HEK293T (cell line): ENCODE results near the gene PLEKHO1.

ENCODE experiments used
- CTCF ChIA-PET: fragments of 350-600 bp; formaldehyde crosslinking; extraction: SDS; loops from one replicate; lab custom pipeline; 2021; ENCODE audit warnings: antibody characterized with exemption, inconsistent platforms; lab: Yijun Ruan, JAX
- POLR2A ChIA-PET: fragments of 350-600 bp; formaldehyde crosslinking; extraction: SDS; loops from one replicate; lab custom pipeline; 2020; ENCODE audit warnings: antibody characterized with exemption, inconsistent platforms; lab: Yijun Ruan, JAX
- DNase-seq: peaks from one replicate; pipeline ENCODE4 v3.0.0; 2012; ENCODE audit warnings: mixed read lengths; ENCODE audit errors: extremely low spot score
- ARNT ChIP-seq: fragments of 450-650 bp; IDR thresholded peaks from 2 replicates; pipeline ENCODE4 v1.6.1; 2017; ENCODE audit warnings: mild to moderate bottlenecking
- BHLHE40 ChIP-seq: fragments of 450-650 bp; IDR thresholded peaks from 2 replicates; pipeline ENCODE4 v1.6.1; 2016; ENCODE audit warnings: mild to moderate bottlenecking, moderate library complexity, borderline replicate concordance
- CTBP1 ChIP-seq: fragments of 450-650 bp; IDR thresholded peaks from 2 replicates; pipeline ENCODE4 v1.6.1; 2016; ENCODE audit warnings: borderline replicate concordance
- ELF4 ChIP-seq: fragments of 450-650 bp; IDR thresholded peaks from 2 replicates; pipeline ENCODE4 v1.6.1; 2017; ENCODE audit warnings: antibody characterized with exemption
- FOXA1 ChIP-seq: fragments of 450-650 bp; IDR thresholded peaks from 2 replicates; pipeline ENCODE4 v1.6.1; 2016; ENCODE audit warnings: mild to moderate bottlenecking
- FOXK2 ChIP-seq: fragments of 450-650 bp; IDR thresholded peaks from 2 replicates; pipeline ENCODE4 v1.6.1; 2016; ENCODE audit warnings: mild to moderate bottlenecking
- FOXM1 ChIP-seq: fragments of 450-650 bp; IDR thresholded peaks from 2 replicates; pipeline ENCODE4 v1.6.1; 2017; ENCODE audit warnings: mild to moderate bottlenecking, borderline replicate concordance
- HDGF ChIP-seq: fragments of 450-650 bp; IDR thresholded peaks from 2 replicates; pipeline ENCODE4 v1.6.1; 2017; ENCODE audit warnings: antibody characterized with exemption, borderline replicate concordance
- L3MBTL2 ChIP-seq: fragments of 450-650 bp; conservative IDR thresholded peaks from 2 replicates; pipeline ENCODE4 v1.6.1; 2016; ENCODE audit warnings: mild to moderate bottlenecking
- LEF1 ChIP-seq: fragments of 450-650 bp; IDR thresholded peaks from 2 replicates; pipeline ENCODE4 v1.6.1; 2017; ENCODE audit warnings: mild to moderate bottlenecking, borderline replicate concordance
- NFRKB ChIP-seq: fragments of 450-650 bp; IDR thresholded peaks from 2 replicates; pipeline ENCODE4 v1.6.1; 2016; ENCODE audit warnings: mild to moderate bottlenecking, moderate library complexity
- SP1 ChIP-seq: fragments of 450-650 bp; IDR thresholded peaks from 2 replicates; pipeline ENCODE4 v1.6.1; 2017
- SUZ12 ChIP-seq: fragments of 450-650 bp; IDR thresholded peaks from 2 replicates; pipeline ENCODE4 v1.6.1; 2016; ENCODE audit warnings: mild to moderate bottlenecking
- TARDBP ChIP-seq: fragments of 450-650 bp; IDR thresholded peaks from 2 replicates; pipeline ENCODE4 v1.6.1; 2016
- ZNF384 ChIP-seq: fragments of 450-650 bp; IDR thresholded peaks from 2 replicates; pipeline ENCODE4 v1.6.1; 2016
- TF ChIP-seq, protein P1 (sequence below): fragments of 450-650 bp; IDR thresholded peaks from 2 replicates; pipeline ENCODE4 v1.6.1; 2016

Gene PLEKHO1

DNA sequence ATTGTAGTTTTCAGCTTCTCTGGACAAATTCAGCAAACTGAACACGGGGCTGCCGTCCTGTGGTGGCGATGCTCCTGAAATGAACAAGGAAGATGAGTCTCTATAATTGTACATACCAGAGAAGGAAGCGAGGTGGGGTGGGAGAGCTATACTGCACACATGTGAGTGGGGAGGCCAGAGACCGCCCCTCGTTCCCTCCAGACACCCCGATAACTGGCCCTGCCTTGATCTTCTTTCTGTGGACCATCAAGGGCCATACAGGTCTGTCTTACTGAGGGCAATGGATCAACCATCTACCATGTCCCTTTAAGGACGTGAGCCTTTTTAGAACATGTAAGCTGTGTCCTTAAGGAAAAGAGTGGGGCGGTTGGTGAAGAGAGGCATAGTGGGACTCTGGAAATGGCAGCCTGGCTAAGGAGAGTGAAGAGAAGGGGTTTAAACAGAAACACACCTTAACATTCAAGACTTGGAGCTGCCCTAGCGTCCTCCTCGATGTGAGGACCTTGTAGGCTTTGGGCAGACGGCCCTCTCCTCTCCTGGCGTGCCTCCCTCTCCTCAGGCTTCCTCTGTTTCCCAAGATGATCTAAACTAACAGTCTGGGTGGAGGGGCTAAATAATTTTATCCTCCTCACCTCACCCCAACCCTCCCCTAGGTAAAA lies 5.8 kb downstream of the PLEKHO1 start:
- ChIA-PET POLR2A (interaction anchor here (0.7 kb wide), 1 partner anchor 8 kb away, joined by 3 read pairs; no protein-coding TSS in a partner anchor), CTCF (interaction anchor here (1.0 kb wide), 1 partner anchor 10 kb away, joined by 4 read pairs; no protein-coding TSS in a partner anchor)
- TF ChIP-seq TARDBP = no peak
- no peak for TF ChIP-seq SP1
- no peak for TF ChIP-seq FOXA1
- TF ChIP-seq ELF4 = no peak
- no peak for TF ChIP-seq LEF1
- TF ChIP-seq FOXK2 = no peak
- no peak for TF ChIP-seq HDGF
- no peak for TF ChIP-seq ARNT
- TF ChIP-seq CTBP1 = no peak
- TF ChIP-seq FOXM1 = no peak
- no peak for TF ChIP-seq BHLHE40
- TF ChIP-seq, protein P1, sequence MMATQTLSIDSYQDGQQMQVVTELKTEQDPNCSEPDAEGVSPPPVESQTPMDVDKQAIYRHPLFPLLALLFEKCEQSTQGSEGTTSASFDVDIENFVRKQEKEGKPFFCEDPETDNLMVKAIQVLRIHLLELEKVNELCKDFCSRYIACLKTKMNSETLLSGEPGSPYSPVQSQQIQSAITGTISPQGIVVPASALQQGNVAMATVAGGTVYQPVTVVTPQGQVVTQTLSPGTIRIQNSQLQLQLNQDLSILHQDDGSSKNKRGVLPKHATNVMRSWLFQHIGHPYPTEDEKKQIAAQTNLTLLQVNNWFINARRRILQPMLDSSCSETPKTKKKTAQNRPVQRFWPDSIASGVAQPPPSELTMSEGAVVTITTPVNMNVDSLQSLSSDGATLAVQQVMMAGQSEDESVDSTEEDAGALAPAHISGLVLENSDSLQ = no peak
- no peak for TF ChIP-seq NFRKB
- no peak for TF ChIP-seq ZNF384
- no peak for TF ChIP-seq SUZ12
- no peak for TF ChIP-seq L3MBTL2
- no peak for DNase-seq

DNA sequence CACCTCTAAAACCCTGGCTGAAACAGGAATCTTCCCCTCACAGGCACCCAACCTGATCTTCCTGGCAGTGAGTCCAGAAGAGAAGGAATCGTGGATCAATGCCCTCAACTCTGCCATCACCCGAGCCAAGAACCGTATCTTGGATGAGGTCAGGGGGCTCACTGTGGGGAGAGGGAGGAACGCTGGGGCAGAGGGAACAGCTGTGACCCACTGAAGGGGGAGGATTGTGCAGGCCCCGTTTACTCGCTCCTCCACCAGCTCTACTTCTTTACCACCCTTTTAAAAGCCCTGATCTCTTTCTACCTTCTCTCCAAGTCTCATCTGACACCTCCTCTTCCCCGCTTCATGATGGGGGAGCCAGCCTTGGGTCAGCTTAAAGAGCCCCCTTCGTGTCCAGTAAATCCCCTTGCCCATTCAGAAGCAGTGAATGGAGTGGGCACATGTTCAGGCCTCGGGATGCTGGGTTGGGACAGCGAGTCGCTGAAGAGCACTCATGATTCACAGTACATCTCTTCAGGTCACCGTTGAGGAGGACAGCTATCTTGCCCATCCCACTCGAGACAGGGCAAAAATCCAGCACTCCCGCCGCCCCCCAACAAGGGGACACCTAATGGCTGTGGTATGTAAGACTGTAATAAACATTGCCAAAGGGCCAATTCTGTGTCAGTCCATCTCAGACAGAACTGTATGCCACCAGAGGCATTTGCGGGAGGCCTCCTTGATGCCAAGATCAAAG lies 7.3 kb downstream of the PLEKHO1 start:
- ChIA-PET POLR2A (no interaction called here), CTCF (interaction anchor here (0.6 kb wide), 1 partner anchor 25 kb away, joined by 4 read pairs; no protein-coding TSS in a partner anchor)
- DNase-seq = no peak
- no peak for TF ChIP-seq FOXK2

DNA sequence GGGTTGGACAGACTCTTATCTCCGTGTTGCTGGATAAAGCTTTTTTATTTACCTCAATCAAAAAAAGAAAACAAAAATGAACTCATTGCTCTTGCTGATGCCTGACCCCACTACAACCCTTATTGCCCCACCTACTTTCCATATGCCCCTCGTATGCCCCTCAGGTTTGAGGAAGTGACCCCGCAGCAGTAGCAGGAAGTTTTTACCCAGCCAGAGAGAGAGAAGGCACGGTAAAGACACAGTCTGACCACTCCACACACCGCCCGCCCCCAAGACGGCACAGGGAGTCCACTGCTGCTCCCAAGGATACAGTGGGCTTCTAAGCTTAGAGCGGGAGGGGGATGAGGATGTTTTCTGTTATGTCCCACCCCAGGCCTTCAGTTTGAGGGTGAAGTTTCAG lies 9.8 kb downstream of the PLEKHO1 start:
- DNase-seq = no peak
- POLR2A ChIA-PET = no interaction called here
- CTCF ChIA-PET = interaction anchor here (0.8 kb wide), 1 partner anchor 86 kb away, joined by 3 read pairs; no protein-coding TSS in a partner anchor
- no peak for TF ChIP-seq FOXA1

DNA sequence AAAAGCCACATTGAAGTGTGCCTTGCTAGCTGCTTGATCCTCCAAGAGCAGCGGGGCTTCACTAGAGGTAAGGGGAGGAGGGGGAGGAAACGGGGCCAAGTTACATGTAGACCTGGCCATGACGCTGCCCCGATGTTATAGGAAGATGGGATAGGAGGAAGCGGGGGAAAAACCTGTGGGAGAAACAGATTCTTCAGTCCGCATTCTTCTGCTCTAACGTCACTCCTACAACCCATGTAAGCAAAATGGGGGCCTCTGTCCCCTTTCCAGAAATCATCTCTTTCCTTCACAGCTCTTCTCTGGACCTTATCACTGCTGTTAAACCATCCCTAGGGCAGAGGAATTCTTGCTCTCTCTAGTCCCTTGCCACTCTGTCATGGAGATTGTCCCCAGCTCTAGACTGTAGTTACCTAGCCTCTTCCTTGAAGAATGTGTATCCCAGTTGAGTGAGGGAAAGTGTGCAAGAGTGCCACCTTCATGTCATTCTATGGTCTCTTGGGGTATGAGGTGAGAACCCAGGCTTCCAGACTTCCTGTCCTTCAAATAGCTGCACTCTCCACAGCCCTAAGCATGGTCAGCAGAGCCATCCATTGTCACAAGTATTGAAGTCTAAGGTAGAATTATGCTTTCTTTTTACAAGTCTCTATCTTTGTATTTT lies 11.4 kb downstream of the PLEKHO1 start:
- ChIA-PET CTCF (interaction anchor here (0.6 to 1.1 kb wide), 4 partner anchors 8 to 88 kb away, joined by 3 to 5 read pairs (median 4); no protein-coding TSS in a partner anchor), POLR2A (interaction anchor here (0.9 to 1.9 kb wide), 4 partner anchors 9 to 150 kb away, joined by 3 to 6 read pairs (median 4); partner anchors contain the start of genes OTUD7B and PLEKHO1)
- no peak for DNase-seq
- TF ChIP-seq ELF4 (no peak), FOXA1 (no peak), NFRKB (no peak), LEF1 (no peak), CTBP1 (no peak), HDGF (no peak), ZNF384 (no peak)
- TF ChIP-seq, protein P1 = no peak

DNA sequence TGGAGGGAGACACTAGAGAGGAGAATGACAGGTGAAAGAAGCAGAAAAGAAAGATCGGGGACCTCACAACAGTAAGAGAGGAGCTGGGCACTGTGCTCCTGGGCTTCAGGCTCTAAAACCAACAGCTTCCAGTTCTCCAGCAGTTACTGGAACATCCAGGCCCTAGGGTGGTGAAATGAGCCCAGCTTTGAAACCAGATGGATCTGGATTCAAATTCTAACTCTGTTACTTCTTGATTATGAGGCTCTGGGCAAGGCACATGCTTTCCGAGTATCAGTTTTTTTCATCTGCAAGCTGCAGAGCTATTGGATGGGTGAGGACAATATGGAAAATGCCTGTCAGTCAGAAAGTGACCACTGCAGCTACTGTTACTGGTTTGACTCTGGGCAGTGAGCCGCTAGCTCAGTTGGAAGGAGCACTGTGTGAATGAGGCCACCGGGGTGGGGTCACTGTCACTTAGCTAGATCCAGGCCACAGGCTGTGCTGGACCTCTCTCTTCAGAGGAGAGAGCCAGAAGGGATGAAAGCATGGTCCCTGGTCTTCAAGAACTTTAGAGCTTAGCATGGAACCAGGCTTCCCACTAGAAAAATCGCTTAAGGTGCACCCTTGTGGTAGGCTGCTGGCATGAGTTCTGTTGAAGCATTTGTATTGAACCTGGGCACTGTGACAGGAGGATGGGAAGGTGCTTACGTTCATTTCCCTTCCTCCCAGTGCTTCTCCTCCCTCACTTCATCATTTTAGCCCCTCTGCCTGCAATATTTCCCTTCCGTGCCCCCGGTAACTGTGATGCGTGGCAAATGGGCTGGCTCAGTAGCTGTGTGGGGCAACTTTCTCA lies 12.2 kb downstream of the PLEKHO1 start:
- no peak for DNase-seq
- ChIA-PET POLR2A (interaction anchor here (0.5 to 1.9 kb wide), 6 partner anchors 10 to 482 kb away, joined by 3 to 6 read pairs (median 4); partner anchors contain the start of genes OTUD7B, PLEKHO1 and VPS45), CTCF (interaction anchor here (0.6 to 1.2 kb wide), 4 partner anchors 10 to 89 kb away, joined by 3 to 4 read pairs (median 3); no protein-coding TSS in a partner anchor)
- TF ChIP-seq ELF4 = no peak
- TF ChIP-seq HDGF = no peak
- no peak for TF ChIP-seq FOXK2
- TF ChIP-seq TARDBP = no peak
- TF ChIP-seq L3MBTL2 = no peak
- TF ChIP-seq NFRKB = no peak
- no peak for TF ChIP-seq FOXM1
- TF ChIP-seq ZNF384 = no peak
- TF ChIP-seq ARNT = no peak
- no peak for TF ChIP-seq CTBP1
- no peak for TF ChIP-seq SP1
- TF ChIP-seq FOXA1 = no peak

DNA sequence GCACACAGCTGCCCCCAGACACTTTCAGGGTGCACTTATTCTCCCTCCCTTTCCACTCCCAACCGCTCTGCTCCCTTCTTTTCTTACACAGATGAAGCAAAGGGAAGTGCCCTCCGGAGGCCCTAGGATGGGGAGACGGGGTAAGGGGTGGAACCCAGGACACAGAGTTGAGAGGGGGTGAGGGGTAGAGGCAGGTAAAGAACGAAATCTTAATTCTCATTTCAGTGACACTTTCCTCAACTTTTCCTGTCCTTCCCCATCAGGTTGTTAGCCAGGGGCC lies 12.8 kb downstream of the PLEKHO1 start:
- ChIA-PET POLR2A (interaction anchor here (0.5 to 1.9 kb wide), 5 partner anchors 10 to 481 kb away, joined by 3 to 6 read pairs (median 4); partner anchors contain the start of gene PLEKHO1), CTCF (interaction anchor here (1.2 kb wide), 1 partner anchor 11 kb away, joined by 3 read pairs; no protein-coding TSS in a partner anchor)
- TF ChIP-seq SUZ12 (no peak), LEF1 (no peak), SP1 (no peak), BHLHE40 (no peak), ZNF384 (no peak), FOXA1 (no peak), L3MBTL2 (no peak), FOXK2 (no peak)

More for the DNA sequence above, 12.8 kb downstream of the PLEKHO1 start:
- no peak for DNase-seq
